Activated naive CD4-positive, alpha-beta T cell treated with anti-CD3 and anti-CD28 coated beads, Interleukin-2, amount 50 U/mL, for 24 hours (primary cell): Measurements from ENCODE around the gene SCN1A.

Experiments
- H3K27ac Mint-ChIP-seq: one replicate; pipeline ENCODE4 v1.8.0; 2021; ENCODE audit warnings: mild to moderate bottlenecking, mixed read lengths
- H3K27me3 Mint-ChIP-seq: one replicate; pipeline ENCODE4 v1.8.0; 2021; ENCODE audit warnings: mixed read lengths
- H3K36me3 Mint-ChIP-seq: one replicate; pipeline ENCODE4 v1.8.0; 2021; ENCODE audit warnings: mixed read lengths
- H3K4me1 Mint-ChIP-seq: one replicate; pipeline ENCODE4 v1.8.0; 2021; ENCODE audit warnings: mixed read lengths
- H3K4me3 Mint-ChIP-seq: one replicate; pipeline ENCODE4 v1.8.0; 2021; ENCODE audit warnings: mild to moderate bottlenecking, mixed read lengths
- H3K9me3 Mint-ChIP-seq: one replicate; pipeline ENCODE4 v1.8.0; 2021; ENCODE audit warnings: mixed read lengths

SCN1A gene

DNA sequence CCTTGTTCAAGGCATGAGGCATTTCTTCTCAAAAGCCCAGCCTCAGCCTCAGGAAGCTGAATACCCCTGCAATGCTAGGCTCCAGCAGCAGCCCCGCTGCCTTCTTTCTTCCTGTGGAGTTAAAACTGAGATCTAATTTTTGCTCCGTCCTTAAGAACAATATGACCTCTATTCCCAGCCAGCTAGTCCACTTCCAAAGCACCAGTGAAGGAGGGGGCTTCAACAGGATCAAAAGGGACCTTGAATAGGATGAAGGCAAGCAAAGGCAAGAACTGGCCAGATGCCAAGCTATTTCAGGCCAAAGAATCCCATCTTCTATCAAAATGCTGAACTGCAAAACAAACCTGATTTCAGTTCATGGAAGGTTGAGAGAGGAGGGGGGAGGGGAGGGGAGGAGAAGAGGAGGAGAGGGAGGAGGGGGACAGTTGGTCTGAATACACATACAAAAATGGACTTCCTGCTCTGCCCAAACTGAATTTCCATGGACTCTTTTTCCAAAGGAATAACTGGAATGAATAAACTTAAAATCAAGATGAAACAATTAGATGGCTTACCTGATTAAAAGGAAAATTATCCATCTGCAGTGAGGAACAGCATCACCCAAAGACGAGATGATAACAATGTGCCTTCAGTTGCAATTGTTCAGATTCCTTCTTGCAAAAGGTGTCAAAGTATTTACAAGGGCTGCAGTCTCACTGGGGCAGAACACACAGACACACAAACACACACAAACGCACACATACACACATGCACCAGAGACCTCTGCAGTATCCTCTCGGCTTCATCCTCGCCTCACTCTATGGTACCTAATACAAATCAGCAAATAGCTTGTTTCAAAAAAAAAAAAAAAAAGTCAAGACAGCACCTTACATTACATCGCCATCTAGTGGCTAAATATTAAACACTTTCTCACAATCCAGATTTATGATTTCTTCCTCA lies at the start of gene SCN1A:
SCN1A (minus strand) TSS at position 804 of the 939 bp plus-strand sequence. CDS start 54,399 bp downstream, outside the sequence.
- peaks cover 4% of the 10 kb centered on the region for H3K4me1 Mint-ChIP-seq
- H3K9me3 Mint-ChIP-seq, result no peaks in the 10 kb centered on the region
- peaks cover 13% of the 10 kb centered on the region for H3K27me3 Mint-ChIP-seq
- no peak within 1 kb of the TSS for H3K27ac Mint-ChIP-seq
- H3K36me3 Mint-ChIP-seq, result no peaks in the 10 kb centered on the region
- no peak within 1 kb of the TSS for H3K4me3 Mint-ChIP-seq

DNA sequence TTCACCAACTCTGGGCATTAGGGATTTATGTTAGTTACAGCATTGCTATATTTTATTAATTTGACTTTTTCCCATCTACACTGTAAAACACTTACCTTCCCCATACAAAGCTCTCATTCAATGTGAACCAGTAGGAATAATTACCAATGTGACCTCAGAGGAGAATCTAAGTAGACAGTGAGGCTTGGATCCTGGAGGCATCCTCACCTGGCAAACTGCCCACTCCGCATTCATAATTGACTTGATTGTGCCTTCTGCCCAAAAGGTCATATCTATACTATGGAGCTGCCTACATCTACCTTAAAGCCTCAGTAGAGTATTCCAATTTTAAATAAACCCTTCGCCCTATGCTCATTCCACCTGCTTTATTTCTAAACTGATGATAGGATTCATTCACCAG lies 45.4 kb upstream of the SCN1A start:
- Mint-ChIP-seq H3K27me3 (peaks cover 2% of the 10 kb centered on the region), H3K4me3 (no peak overlapping the region), H3K9me3 (no peaks in the 10 kb centered on the region), H3K36me3 (no peaks in the 10 kb centered on the region), H3K27ac (no peak overlapping the region), H3K4me1 (no peaks in the 10 kb centered on the region)

DNA sequence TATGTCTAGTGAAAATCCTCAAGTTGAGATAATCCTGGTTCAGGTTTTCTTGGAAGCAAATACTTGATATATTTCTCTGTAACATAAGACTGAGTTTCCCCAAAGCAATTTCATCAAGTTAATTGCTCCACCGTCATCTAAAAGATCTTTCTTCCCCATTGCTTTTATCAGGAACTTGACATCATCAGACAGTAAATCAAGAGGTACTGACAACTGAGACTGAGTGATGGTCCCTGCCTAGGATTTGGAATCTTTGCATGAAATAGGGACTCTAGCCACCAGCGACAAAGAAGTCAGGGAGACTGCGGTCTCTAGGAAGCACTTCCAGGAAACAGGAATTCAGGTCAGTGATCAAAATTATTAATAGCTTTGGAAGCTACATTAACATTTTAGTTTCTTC lies 43.4 kb upstream of the SCN1A start:
- no peaks in the 10 kb centered on the region for H3K36me3 Mint-ChIP-seq

DNA sequence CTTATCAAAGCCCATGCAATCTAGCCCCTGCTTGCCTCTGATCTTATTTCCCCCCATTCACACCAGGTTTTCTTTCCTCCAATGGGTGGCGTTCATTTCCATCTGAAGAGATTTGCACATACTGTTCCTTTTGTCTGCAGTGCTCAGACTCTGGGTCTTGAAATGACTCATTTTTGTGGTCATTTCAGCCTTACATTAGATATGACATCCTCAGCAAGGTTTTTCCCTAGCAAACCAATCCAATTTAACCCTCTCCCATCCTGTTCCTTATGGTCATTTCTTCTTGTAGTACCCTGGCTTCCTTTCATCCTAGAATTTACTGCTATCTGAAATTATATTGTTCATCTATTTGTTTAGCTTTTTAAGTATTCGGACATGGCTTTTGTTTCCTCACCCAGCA lies 42.5 kb upstream of the SCN1A start:
- Mint-ChIP-seq H3K4me3 (no peak overlapping the region), H3K27me3 (peaks cover 2% of the 10 kb centered on the region), H3K36me3 (no peaks in the 10 kb centered on the region), H3K9me3 (no peaks in the 10 kb centered on the region), H3K27ac (no peak overlapping the region), H3K4me1 (no peaks in the 10 kb centered on the region)

More for the DNA sequence above, 43.4 kb upstream of the SCN1A start:
- Mint-ChIP-seq H3K27ac (no peak overlapping the region), H3K9me3 (no peaks in the 10 kb centered on the region), H3K4me3 (no peak overlapping the region), H3K4me1 (no peaks in the 10 kb centered on the region), H3K27me3 (peaks cover 2% of the 10 kb centered on the region)

DNA sequence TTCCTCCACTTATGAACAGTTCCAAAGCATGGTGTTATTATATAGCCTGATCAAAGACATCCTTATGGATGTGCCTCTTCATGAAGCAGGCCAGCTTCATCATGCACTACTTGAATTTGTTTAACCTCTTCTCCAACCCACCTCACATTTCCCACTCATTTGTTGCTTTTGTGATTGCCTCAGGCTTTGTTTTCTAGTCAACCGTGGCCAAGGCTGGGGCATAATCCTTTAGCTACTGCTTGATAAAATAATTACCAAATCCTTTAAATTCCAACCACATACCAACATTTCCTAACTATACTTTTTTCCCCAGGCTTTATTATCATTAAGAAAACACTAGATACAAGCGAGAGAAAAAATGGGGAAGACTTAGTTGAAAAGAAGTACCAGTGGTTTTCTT lies 39.6 kb upstream of the SCN1A start:
- H3K9me3 Mint-ChIP-seq, result no peaks in the 10 kb centered on the region
- no peak overlapping the region for H3K4me3 Mint-ChIP-seq
- H3K36me3 Mint-ChIP-seq, result no peaks in the 10 kb centered on the region
- no peaks in the 10 kb centered on the region for H3K27me3 Mint-ChIP-seq
- no peaks in the 10 kb centered on the region for H3K4me1 Mint-ChIP-seq
- H3K27ac Mint-ChIP-seq, result no peak overlapping the region

DNA sequence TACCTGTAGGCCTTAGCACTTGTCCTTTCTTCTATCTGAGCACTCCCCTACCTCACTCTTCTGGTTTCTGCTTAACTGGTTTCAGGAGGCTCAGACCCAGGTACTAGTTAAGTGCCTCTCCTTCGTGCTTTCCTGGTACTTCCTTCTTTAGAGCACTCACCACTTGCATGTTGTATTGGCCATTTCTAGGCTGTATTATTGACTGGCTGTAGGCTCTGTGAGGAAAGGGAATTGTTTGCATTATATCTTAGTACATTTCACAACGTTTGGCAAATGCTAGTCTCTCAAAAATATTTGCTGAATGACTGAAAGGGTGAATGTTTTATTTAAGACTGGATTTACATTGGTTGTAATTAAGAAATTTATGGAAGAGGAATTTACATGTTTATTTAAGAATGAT lies 36.0 kb upstream of the SCN1A start:
- Mint-ChIP-seq H3K4me1 (no peaks in the 10 kb centered on the region), H3K36me3 (no peaks in the 10 kb centered on the region), H3K4me3 (no peak overlapping the region), H3K27me3 (peaks cover 3% of the 10 kb centered on the region), H3K9me3 (no peaks in the 10 kb centered on the region), H3K27ac (no peak overlapping the region)

DNA sequence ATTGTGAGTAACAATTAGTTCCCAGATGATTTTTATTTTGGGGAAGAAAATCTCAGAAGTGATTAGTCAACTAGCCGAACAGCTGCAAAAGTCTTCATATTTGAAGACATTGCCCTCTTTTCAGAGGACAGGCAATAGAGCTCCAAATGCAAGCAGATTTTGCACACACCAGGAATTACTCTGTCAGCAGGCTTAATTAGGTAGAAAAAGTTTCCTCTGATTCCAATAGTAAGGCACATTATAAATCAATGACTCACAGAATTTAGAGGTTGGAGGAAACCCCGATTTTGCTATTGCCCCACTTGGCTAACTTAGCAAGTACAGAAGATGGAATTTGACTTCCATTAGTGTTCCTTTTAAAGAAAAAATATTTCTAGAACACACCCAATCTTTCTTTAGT lies 30.7 kb upstream of the SCN1A start:
- H3K27me3 Mint-ChIP-seq, result peaks cover 11% of the 10 kb centered on the region
- H3K4me1 Mint-ChIP-seq, result no peaks in the 10 kb centered on the region
- no peak overlapping the region for H3K27ac Mint-ChIP-seq
- H3K9me3 Mint-ChIP-seq, result no peaks in the 10 kb centered on the region
- H3K36me3 Mint-ChIP-seq, result no peaks in the 10 kb centered on the region
- H3K4me3 Mint-ChIP-seq, result no peak overlapping the region

DNA sequence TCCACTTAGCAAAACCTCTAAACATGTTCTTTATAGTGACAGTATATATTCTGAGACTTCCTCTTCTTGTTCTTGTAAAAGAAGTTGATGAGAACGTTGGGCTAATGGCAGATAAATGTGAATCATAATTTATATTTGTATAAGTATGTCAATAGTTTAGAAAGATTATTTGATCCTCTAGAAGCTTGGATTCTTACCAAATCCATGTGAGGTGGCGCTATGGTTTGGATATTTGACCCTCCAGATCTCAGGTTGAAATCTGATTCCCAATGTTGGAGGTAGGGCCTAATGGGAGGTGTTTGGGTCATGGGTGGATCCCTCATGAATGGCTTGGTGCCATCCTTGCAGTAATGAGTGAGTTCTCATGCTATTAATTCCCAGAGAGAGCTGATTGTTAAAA lies 29.8 kb upstream of the SCN1A start:
- Mint-ChIP-seq H3K4me1 (no peaks in the 10 kb centered on the region), H3K4me3 (no peak overlapping the region), H3K9me3 (no peaks in the 10 kb centered on the region), H3K36me3 (no peaks in the 10 kb centered on the region), H3K27me3 (peaks cover 14% of the 10 kb centered on the region), H3K27ac (no peak overlapping the region)

DNA sequence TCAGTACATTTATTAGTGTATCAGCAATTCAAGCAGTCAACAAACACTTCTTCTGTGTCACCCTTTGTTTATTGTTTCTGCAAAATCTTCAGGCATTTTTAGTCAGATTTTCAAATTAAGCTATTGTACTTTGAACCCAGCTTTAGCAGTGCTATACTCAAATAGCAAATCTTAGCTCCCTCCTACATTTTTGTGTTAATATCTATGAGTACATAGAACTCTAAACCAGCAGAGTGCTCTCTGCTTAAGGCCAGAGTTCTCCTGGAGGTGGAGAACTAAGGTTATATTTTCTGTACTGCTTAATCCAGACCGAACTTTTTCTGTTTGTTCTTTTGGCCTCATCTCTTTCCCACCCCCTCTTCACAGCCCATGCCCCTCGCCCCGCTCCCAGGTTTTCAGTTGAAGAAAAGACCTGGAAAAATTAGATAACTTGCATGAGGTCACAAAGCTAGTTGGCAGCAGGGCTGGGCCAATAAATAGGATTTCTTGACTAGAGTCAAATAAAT lies 29.2 kb upstream of the SCN1A start:
- no peak overlapping the region for H3K4me3 Mint-ChIP-seq
- H3K27ac Mint-ChIP-seq, result no peak overlapping the region
- no peaks in the 10 kb centered on the region for H3K36me3 Mint-ChIP-seq
- H3K9me3 Mint-ChIP-seq, result no peaks in the 10 kb centered on the region
- no peaks in the 10 kb centered on the region for H3K4me1 Mint-ChIP-seq
- H3K27me3 Mint-ChIP-seq, result peaks cover 14% of the 10 kb centered on the region

DNA sequence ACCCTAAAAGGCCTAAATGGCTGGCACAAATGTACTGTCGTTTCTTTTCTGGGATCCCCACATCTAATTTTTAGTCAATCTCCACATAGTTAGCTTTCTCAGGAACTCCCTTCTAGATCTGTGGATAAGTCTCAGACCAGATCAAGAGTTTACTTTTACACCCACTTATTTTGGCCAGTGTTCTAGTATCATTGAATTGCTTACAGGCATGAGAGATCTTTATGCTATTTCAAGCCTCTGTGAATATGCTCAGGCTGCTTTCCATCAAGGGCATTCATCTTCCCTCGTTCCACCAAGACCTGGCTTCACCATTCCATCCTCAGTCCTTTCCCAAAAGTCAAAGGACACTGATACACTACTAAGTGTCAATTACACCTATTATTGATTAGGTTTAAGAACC lies 27.8 kb upstream of the SCN1A start:
- Mint-ChIP-seq H3K9me3 (no peaks in the 10 kb centered on the region), H3K4me1 (no peaks in the 10 kb centered on the region), H3K4me3 (no peak overlapping the region), H3K36me3 (no peaks in the 10 kb centered on the region), H3K27me3 (peaks cover 14% of the 10 kb centered on the region), H3K27ac (no peak overlapping the region)

DNA sequence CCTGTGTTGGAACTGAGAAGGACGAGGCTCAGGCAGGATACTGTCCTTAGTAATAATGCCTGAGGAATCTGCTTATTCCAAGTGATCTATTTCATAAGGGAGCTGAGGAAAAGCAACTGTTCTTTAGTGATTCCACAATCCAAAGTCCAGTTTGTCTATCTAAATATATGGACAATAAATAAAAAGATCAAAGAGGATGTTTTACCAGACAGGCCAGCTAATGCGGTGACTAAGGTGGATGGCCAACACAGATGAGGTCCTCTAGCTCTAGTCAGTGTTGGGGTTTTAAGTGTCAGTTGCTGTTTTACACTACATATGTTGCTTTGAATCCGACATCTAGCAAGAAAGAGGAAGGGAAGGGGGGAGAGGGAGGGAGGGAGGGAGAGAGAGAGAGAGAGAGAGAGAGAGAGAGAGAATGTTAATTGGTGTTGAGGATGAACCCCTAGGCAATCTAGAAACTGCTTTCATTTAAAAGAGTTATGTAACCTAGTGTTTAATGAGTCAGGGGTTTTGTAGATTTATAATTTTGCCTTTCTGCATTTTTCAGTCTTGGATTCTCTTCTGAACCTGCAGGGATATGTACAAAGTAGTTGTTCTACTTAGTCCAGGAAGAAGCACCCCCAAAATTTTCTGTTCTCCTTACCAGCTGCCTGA lies 27.0 kb upstream of the SCN1A start:
- no peak overlapping the region for H3K4me3 Mint-ChIP-seq
- H3K9me3 Mint-ChIP-seq, result no peaks in the 10 kb centered on the region
- no peak overlapping the region for H3K27ac Mint-ChIP-seq
- H3K27me3 Mint-ChIP-seq, result peaks cover 14% of the 10 kb centered on the region
- H3K36me3 Mint-ChIP-seq, result no peaks in the 10 kb centered on the region
- no peaks in the 10 kb centered on the region for H3K4me1 Mint-ChIP-seq

DNA sequence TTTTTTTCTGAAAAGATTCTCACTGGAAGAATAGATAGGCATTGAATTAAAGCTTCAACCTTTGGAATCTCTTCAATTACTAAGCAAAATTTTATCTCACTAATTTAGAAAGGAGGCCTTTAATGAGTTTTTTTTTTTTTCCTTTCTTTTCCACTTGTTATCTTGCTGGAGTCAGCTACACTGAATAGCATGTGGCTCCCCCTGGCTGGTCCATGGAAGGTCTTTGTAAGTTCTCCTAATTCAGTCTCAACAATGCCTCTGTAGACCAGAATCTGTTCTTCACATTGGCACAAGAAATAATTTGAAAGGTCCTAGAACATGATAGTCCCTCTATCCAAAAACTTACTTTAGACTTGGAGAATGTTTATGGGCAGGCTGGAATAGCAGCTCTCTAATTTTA lies 24.2 kb upstream of the SCN1A start:
- H3K9me3 Mint-ChIP-seq, result no peaks in the 10 kb centered on the region
- H3K4me3 Mint-ChIP-seq, result no peak overlapping the region
- H3K36me3 Mint-ChIP-seq, result no peaks in the 10 kb centered on the region
- H3K27ac Mint-ChIP-seq, result no peak overlapping the region
- no peaks in the 10 kb centered on the region for H3K4me1 Mint-ChIP-seq
- H3K27me3 Mint-ChIP-seq, result peaks cover 7% of the 10 kb centered on the region

DNA sequence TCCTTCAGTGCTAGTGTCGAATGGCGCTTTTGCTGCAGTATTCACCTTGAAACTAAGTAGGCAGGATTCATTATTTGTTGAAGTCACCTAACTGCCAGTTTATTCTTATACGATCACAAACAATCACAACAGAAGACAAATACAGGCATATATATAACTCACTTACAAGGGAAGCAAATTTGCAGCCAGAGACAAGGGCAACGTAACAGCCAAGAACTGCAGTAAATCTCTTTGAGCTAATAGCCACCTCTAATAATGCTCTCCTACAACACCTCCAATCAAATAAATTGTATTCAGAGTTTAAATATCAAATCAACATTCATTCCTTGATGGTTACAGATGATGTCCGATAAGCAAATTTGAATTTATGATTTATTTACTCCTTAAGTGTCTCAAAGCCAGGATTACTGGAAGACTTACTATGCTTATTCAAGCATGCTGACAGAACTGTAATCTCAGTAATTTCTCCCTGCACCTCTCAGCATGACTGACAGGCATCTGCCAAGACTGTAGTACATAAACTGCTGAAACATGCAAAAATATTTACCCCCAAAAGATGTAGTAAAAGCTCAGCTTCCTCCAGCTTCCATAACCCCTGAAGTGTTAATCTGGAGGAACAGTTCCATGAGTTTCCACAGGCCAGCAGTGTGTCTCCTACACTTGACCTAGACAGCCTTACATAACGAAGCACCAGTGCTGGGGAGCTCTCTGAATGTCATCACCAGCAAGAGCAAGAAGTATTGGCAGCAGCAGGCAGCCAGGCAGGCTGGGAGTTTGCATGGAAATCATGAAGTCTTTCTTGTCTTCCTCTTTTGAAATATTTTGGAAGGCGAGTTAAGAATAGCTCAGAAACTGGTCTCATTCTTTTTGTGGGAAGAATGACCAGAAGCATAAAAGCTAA lies 20.9 kb upstream of the SCN1A start:
- no peak overlapping the region for H3K4me3 Mint-ChIP-seq
- H3K27me3 Mint-ChIP-seq, result peaks cover 4% of the 10 kb centered on the region
- no peaks in the 10 kb centered on the region for H3K4me1 Mint-ChIP-seq
- no peaks in the 10 kb centered on the region for H3K36me3 Mint-ChIP-seq
- H3K27ac Mint-ChIP-seq, result no peak overlapping the region
- H3K9me3 Mint-ChIP-seq, result no peaks in the 10 kb centered on the region

DNA sequence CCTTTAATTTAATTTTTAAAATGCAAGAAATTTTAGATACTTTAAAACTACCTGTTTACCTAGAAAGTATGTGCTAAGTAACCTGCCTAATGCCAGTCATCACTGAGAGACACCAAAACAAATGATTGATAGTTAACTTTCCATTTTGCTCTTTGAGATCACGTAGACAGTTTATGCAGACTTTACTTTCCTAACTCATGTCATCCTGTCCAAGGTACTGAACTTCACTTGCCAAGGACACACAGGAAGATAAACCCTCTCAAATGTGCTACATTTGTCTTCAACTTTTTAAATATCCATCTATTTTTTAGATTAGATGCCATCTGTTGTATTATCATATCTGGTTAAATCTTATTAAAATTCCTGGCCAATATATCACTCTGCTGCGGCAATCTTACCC lies 20.1 kb upstream of the SCN1A start:
- Mint-ChIP-seq H3K4me3 (no peak overlapping the region), H3K4me1 (no peaks in the 10 kb centered on the region), H3K27ac (no peak overlapping the region), H3K27me3 (no peaks in the 10 kb centered on the region), H3K36me3 (no peaks in the 10 kb centered on the region), H3K9me3 (no peaks in the 10 kb centered on the region)

DNA sequence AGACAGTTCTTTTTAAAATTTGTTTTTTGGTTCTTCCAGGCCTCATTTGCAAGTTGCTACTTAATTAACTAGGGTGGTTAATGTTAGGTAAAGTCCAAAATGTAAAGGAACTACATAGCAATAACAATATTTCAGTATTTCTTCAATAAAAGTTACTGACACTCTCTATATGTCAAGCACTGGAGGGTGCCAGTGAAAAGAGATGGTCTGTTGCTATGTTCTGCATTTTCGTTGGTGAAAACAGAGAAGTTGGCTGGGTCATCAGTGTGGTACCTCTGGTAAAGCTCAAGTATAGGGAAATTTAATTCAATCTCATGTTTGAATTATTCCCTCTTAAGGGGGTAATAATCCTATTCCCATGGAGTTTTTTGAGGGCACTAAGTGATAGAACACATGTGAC lies 16.3 kb upstream of the SCN1A start:
- no peaks in the 10 kb centered on the region for H3K9me3 Mint-ChIP-seq
- no peaks in the 10 kb centered on the region for H3K36me3 Mint-ChIP-seq
- H3K27me3 Mint-ChIP-seq, result peaks cover 4% of the 10 kb centered on the region
- no peak overlapping the region for H3K4me3 Mint-ChIP-seq
- no peak overlapping the region for H3K27ac Mint-ChIP-seq
- no peaks in the 10 kb centered on the region for H3K4me1 Mint-ChIP-seq
